ENCODE data around the gene C17orf75. TPM values are rescaled to one million over a fixed set of nuclear protein-coding genes. Genes with fewer than 3 reads are reported as not detected.

Gene C17orf75
- total RNA-seq, 4 donors from 2014 or later = 9.2 to 16.7 (median 13.2) TPM

- no peaks in the 10 kb centered on the region for H3K27me3 ChIP-seq
- no peak for ATAC-seq
- peaks cover 0 to 79% of the 10 kb centered on the region in 2 donors for H3K36me3 ChIP-seq
- 79 to 85% methylated on average over 2 of the region's 2 CpGs for WGBS, 2 donors (ENCODE audit: low coverage in 1 of 2)
- no peaks in the 10 kb centered on the region for H3K4me1 ChIP-seq
- H3K4me3 ChIP-seq = no peak overlapping the region
- H3K27ac ChIP-seq = no peak overlapping the region
- no peaks in the 10 kb centered on the region for H3K9me3 ChIP-seq
- TF ChIP-seq, protein P1, sequence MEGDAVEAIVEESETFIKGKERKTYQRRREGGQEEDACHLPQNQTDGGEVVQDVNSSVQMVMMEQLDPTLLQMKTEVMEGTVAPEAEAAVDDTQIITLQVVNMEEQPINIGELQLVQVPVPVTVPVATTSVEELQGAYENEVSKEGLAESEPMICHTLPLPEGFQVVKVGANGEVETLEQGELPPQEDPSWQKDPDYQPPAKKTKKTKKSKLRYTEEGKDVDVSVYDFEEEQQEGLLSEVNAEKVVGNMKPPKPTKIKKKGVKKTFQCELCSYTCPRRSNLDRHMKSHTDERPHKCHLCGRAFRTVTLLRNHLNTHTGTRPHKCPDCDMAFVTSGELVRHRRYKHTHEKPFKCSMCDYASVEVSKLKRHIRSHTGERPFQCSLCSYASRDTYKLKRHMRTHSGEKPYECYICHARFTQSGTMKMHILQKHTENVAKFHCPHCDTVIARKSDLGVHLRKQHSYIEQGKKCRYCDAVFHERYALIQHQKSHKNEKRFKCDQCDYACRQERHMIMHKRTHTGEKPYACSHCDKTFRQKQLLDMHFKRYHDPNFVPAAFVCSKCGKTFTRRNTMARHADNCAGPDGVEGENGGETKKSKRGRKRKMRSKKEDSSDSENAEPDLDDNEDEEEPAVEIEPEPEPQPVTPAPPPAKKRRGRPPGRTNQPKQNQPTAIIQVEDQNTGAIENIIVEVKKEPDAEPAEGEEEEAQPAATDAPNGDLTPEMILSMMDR (IDR thresholded peaks at IDR 0.05) = no peak
- TF ChIP-seq POLR2A (IDR thresholded peaks at IDR 0.05) (no peak), POLR2AphosphoS5 (IDR thresholded peaks at IDR 0.05) (no peak), EP300 (IDR thresholded peaks at IDR 0.05) (no peak)
These were observed 8.8 kb downstream of the C17orf75 start for GRCh38 chr17:32333187-32333586.

DNA sequence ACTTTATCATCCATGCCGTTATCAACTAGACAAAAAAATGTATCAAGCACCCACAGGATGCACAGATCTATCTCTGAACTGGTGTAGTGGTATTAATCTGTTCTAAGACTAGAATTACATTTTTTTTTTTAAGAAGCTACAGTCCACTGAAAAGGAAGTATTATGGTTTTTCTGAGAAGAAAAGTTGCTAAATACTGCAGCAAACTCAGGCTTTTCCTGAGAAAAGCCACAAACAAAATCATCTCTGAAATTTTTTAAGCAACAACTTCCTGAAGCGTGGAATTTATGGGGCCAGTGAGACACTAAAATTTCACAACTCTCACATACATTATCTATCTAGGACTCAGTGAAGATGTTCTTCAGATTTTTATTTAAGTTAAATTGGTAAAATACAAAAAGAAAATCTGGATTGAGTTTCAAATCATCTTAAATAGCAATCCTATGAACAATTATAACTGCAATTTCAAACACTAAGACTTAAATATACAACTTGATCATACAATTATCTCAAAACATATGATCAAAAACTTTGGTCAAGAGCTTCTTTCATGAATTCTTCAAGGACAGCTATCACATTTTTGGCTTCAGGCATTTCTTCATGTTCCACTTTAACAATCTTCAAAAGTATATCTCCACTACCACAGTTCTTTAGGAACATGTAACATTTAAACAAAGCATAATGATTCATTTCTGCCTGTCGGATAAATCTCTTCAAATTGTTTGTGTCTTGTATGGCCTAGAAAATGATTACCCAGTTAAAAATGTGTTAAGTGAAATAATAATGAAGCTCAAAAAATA lies 10.5 kb downstream of the C17orf75 start:
- TF ChIP-seq POLR2A (IDR thresholded peaks at IDR 0.05) (no peak), POLR2AphosphoS5 (IDR thresholded peaks at IDR 0.05) (no peak), EP300 (IDR thresholded peaks at IDR 0.05) (no peak)
- TF ChIP-seq, protein P1 (IDR thresholded peaks at IDR 0.05) = no peak
- no peaks in the 10 kb centered on the region for H3K27me3 ChIP-seq
- no peaks in the 10 kb centered on the region for H3K9me3 ChIP-seq
- no peak overlapping the region for H3K4me3 ChIP-seq
- no peak for ATAC-seq
- peaks cover 0 to 61% of the 10 kb centered on the region in 2 donors for H3K36me3 ChIP-seq
- H3K27ac ChIP-seq = no peak overlapping the region
- no peaks in the 10 kb centered on the region for H3K4me1 ChIP-seq
- 69 to 89% methylated on average over 3 of the region's 3 CpGs for WGBS, 2 donors (ENCODE audit: low coverage in 1 of 2)

DNA sequence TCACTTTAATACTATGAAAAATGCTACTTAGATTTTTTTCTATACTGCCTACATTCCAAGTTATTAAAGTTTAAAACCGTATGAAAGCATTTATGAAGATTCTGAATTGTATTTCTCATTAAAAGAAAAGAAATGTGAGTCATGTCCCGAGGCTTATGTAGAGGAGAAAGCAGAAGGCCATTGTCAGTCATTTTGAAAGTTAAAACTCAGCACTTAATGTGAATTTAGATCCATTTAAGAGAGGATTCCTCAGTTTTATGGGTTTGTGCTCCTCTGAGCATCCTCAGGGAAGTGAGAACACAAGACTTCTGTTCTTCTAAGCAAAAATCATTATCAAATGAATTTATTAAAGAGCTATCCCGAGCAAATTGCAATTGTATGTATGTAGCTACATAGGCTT lies 11.8 kb downstream of the C17orf75 start:
- Histone ChIP-seq H3K4me1 (no peaks in the 10 kb centered on the region), H3K4me3 (no peak overlapping the region), H3K27me3 (no peaks in the 10 kb centered on the region), H3K9me3 (no peaks in the 10 kb centered on the region), H3K27ac (no peak overlapping the region), H3K36me3 (peaks cover 0 to 48% of the 10 kb centered on the region in 2 donors)
- no peak for TF ChIP-seq POLR2A (IDR thresholded peaks at IDR 0.05)
- TF ChIP-seq, protein P1 (IDR thresholded peaks at IDR 0.05) = no peak
- TF ChIP-seq EP300 (IDR thresholded peaks at IDR 0.05) = no peak
- TF ChIP-seq POLR2AphosphoS5 (IDR thresholded peaks at IDR 0.05) = no peak
- no peak for ATAC-seq
- 61 to 84% methylated on average over 3 of the region's 3 CpGs for WGBS, 2 donors (ENCODE audit: low coverage in 1 of 2)

GRCh38 chr17:32327911-32328310 lies 14.1 kb downstream of the C17orf75 start:
- 80% methylated on average over 1 of the region's 1 CpG; no CpG with 5 or more reads in 1 of the 2 donors for WGBS, 2 donors (ENCODE audit: low coverage in 1 of 2)
- peaks cover 0 to 27% of the 10 kb centered on the region in 2 donors for H3K36me3 ChIP-seq
- H3K27me3 ChIP-seq = no peaks in the 10 kb centered on the region
- no peak overlapping the region for H3K27ac ChIP-seq
- no peak for ATAC-seq
- TF ChIP-seq, protein P1 (IDR thresholded peaks at IDR 0.05) = no peak
- no peak for TF ChIP-seq EP300 (IDR thresholded peaks at IDR 0.05)
- no peak for TF ChIP-seq POLR2A (IDR thresholded peaks at IDR 0.05)
- no peak for TF ChIP-seq POLR2AphosphoS5 (IDR thresholded peaks at IDR 0.05)
- peaks cover 0 to 11% (median 0%) of the 10 kb centered on the region in 3 donors for H3K4me1 ChIP-seq
- no peak overlapping the region for H3K4me3 ChIP-seq
- H3K9me3 ChIP-seq = no peaks in the 10 kb centered on the region

Measured in gastroesophageal sphincter (tissue), 4 donors.